Measurements from ENCODE around the gene ZNF823.
A peak's percentile ranks its signal among the peaks of the same experiment; 100 is the strongest.
"Not testable (repeated sequence)": the region's sequence is repeated elsewhere in the genome, so short reads cannot be mapped to it uniquely, and the experiment has no call there.

ZNF823 gene

DNA sequence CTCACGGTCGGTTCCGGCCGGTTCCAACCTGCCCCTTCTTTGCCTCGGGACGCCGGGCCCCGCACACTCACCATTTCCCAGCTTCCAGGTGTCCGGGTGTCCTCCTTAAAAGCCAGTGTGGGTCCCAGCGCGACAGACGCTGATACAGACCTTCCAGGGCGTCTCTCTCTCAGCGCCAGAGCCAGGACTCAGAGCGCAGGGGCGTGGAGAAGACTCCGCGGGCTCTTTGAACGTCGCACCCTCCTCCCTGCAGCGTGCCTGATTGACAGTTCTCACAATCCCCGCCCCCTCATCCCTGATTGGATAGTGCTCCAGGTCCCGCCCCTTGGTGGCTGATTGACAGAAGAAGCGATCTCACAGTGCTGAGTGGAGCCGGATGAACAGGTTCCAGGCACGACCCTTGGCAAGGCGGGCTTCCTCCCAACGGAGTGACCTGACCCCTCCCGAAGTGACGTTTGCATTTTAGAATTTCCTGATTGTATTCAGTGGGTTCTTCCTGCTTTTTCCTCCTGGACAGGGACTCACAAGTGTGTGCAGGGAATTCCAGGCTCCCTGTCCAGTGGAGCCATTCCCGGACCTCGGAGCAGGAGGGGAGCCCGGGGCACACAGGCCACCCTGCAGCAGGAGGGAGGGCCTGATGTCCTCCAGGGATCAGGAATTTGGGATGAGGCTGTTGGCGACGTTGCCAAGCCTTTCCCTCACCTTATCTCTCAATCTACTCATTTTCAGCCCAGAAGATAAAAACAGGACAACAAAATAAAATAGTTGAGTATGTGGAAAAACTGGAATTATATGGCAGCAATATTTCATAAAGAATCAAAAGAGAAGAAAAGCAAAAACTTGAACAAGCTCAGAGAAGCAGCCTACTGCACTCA, at the start of gene ZNF823:
ZNF823 (minus strand) TSS at position 201 of the 875 bp plus-strand sequence; CDS start at position 74, 127 bp downstream.
- DNase-seq = peak; percentile 98

DNA sequence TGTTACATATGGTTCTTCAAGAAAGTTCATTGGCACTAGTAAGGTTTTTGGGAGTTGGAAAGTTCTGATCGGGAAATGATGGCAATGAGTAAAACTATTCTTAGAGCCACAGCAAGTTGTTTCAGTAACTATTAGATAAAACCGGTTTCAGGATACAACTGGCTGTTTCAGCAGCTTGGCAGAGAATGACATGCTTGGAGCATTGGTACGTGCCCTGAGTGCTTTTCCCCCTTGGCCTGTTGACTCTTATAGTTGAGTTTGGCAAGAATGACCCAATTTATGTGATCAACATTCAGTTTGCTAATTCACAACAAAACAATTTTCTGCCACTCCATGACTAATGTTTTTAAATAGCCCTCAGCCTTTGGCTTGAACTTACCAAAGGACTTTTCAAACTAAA, 48.8 kb upstream of the ZNF823 start:
- DNase-seq = no peak

DNA sequence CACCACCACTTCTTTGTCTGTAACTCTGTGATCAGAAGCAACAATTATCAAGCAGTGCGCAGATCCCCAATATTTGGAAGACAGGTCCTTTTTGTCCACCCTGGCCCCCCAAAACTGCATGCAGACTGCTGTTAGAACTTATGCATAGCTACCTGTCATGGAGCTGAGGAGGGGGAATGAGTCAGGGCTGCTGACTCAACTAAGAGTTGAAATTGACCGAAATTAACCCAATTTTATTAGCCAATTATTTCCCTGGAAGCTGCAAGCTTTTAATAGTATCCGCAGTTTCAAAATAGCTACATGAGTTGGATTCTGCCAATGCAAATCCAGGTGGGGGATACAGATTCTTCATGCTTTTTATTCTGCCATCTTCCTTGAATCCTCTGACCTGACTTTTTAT, 45.6 kb upstream of the ZNF823 start:
- DNase-seq = no peak

DNA sequence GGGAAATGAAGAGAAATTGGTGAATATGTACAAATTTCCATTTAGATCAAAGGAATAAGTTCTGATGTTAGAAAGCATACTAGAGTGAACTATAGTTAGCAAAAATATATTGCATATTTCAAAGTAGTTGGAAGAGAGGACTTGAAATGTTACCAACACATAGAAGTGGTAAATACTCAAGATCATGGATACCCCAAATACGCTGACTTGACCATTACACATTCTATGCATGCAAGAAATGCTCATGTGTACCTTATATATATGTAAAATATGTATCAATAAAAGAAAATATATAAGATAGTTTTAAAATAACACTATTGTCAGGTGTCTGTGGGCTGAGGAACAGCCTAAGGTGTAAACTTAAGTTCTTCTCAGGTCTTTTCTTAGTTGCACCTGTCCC, 45.0 kb upstream of the ZNF823 start:
- no peak for DNase-seq

DNA sequence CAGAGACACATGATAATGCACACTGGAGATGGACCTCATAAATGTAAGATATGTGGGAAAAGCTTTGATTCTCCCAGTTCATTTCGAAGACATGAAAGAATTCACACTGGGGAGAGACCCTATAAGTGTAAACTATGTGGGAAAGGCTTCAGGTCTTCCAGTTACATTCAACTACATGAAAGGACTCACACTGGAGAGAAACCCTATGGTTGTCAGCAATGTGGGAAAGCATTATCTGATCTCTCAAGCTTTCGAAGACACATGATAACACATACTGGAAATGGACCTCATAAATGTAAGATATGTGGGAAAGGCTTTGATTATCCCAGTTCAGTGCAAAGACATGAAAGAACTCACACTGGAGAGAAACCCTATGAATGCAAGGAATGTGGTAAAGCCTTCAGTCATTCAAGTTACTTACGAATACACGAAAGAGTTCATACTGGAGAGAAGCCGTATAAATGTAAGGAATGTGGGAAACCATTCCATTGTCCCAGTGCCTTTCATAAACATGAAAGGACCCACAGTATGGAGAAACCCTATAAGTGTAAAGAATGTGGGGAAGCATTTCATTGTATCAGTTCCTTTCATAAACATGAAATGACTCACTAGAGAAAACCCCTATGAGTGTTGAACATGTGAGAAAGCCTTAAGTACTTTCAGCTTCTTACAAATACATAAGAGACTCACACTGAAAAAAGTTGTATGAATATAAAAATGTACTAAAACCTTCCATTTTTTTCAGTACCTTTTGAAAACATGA, 42.7 kb upstream of the ZNF823 start:
- DNase-seq = no peak

DNA sequence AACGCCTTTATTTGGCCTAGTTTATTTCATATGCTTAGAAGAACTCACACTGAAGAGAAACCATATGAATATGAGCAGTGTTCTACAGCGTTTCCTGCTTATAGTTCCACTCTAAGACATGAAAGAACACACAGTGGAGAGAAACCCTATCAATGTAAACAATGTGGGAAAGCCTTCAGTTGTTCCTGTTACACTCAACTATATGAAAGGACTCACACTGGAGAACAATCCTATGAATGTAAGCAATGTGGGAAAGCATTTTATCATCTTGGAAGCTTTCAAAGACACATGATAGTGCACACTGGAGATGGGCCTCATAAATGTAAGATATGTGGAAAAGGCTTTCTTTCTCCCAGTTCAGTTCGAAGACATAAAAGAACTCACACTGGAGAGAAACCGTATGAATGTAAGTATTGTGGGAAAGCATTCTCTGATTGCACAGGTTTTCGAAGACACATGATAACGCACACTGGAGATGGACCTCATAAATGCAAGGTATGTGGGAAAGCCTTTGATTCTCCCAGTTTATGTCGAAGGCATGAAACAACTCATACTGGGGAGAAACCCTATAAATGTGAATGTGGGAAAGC, 41.8 kb upstream of the ZNF823 start:
- DNase-seq = no peak

DNA sequence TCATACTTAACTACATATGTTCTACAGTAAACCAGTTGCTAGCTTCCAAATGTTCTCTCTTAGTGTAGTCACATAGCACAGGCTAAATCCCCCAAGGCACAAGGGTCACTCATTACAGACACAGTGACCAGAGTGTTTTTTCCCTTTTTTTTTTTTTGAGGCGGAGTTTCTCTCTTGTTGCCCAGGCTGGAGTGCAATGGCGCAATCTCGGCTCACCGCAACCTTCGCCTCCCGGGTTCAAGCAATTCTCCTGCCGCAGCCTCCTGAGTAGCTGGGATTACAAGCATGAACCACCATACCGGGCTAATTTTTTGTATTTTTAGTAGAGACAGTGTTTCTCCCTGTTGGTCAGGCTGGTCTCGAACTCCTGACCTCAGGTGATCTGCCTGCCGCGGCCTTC, 37.9 kb upstream of the ZNF823 start:
- not testable (repeated sequence) for DNase-seq

DNA sequence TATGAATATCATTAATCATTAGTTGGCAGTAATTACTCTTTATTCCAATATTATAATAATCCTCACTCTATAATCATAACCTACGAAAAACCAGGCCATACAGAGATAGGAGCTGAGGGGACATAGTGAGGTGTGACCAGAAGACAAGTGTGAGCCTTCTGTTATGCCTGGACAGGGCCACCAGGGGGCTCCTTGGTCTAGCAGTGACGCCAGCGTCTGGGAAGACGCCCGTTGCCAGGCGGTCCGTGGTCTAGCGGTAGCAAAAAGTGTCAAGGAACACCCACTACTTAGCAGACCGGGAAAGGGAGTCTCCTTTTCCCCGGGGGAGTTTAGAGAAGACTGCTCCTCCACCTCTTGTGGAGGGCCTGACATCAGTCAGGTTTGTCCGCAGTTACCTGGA, 32.8 kb upstream of the ZNF823 start:
- DNase-seq = not testable (repeated sequence)

DNA sequence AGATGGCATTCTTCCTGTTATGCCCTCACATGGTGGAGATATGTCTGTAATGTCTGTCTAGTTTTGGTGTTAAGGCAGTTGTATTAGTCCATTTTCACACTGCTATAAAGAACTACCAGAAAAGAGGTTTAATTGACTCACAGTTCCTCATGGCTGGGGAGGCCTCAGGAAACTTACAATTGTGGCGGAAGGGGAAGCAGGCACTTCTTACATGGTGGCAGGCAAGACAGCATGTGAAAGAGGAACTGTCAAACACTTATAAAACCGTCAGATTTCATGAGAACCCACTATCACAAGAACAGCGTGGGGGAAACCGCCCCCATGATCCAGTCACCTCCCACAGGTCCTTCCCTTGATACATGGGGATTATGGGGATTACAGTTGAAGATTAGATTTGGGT, 31.2 kb upstream of the ZNF823 start:
- no peak for DNase-seq

DNA sequence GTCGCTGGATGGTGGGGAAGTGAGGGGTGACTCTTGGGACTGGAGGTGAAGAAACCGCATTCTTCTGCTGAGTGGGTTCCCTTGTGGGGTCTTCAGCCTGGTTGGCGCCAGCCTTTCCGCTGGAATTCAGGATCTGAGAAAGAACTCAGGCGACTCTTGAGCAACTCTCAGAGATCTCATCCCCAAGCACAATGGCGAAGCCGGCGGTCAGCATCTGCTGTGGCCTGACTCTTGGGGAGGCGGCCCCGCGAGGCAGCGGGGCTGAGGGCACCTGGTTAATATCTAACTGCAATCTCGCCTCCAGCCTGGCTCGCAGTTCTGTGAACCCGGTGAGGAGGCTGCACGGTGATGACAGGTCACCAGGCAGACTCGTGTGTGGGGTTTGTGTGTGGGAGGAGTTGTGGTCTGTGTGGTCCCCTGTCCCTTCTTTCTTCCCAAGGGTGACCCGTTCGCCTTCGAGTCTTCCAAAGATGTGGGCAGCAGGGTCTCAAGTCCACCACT, 28.9 kb upstream of the ZNF823 start:
- no peak for DNase-seq

DNA sequence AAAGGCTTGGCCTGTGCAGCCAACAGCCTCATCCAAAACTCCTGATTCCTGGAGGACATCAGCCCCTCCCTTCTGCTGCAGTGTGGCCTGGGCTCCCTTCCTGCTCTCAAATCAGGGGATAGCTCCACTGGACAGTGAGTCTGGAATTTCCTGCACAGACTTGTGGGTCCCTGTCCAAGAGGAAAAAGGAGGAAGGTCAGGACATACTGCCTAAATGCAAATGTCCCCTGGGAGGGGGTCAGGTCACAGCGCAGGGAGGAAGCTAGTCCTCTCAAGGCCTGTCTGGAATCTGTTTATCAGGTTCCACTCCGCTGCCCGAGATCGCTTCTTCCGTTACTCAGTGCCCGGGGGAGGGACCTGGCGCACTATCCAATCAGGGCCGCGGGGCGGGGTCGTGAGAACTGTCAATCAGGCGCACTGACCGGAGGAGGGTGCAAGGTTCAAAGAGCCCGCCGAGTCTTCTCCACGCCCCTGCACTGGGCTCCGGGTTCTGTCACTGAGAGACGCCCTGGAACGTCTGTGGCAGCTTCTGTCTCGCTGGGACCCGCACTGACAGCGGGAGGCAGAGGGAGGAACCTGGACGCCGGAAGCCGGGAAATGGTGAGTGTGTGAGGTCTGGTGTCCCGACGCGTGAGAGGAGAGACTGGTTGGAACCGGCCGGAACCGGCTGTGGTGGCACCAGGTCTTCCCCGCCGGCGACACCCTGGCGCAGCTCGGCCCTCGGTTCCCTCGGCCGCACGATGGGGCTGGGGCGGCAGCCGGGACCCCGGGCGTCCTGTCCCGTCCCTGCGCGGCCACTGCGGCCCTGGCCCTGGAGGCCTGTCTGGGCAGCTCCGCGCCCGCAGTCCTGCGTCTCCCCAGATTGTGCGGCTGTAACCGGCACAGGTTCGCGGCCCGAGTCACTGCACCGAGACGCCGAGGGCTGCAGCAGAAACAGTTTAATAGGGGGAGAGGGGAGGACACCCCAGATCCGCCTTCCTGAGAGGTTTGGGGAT, 28.1 kb upstream of the ZNF823 start, which contains the start of gene ZNF441:
ZNF441 (plus strand) TSS at position 404 of the 995 bp plus-strand sequence; CDS start at position 598, 194 bp downstream.
- peak; percentile 66 for DNase-seq

DNA sequence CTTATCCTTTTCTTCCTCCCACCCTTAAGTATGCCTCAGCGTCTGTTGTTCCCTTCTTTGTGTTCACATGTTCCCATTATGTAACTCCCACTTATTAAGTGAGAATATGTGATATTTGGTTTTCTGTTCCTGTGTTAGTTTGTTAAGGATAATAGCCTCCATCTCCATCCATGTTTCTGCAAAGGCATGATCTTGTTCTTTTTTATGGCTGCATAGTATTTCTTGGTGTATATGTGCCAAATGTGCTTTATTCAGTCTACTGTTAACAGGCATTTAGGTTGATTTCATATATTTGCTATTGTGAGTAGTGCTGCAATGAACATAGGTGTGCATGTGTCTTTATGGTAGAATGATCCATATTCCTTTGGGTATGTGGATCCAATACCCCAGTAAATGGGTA, 24.9 kb upstream of the ZNF823 start:
- no peak for DNase-seq

DNA sequence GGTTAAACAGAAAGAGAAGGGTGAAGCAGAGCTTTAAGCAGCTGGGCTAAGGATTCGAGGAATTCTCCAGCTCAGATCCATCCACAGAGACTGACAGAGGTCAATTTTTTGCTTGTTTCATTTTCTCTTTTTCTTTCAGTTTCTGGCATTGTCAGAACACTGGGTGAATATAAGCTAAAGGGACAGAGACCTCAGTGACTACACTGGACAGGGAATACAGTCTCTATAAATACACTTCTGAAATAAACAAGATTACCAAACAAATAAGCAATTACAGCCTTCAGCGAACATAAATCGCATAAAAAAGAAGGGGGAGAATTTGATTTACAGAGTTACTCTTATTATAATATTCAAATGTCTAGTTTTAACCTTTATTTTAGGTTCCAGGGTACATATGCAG, 24.4 kb upstream of the ZNF823 start:
- no peak for DNase-seq

DNA sequence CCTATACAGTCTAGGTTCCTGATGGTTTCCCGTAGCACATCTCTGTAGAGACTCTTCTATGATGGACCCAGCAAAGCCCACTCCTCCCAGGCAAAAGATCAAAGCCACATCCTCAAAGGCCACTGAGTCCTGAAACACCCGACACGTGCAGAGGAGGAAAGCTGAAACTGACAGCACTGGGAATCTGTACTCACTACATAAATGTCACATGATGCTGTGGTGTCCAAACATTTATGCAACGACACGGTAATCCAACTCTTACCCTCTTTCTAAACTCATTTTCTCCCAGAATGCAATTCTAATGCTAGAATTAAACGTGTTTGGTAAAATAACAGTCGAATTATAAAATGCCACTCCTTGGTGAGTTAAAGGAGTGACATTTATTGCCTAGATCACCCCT, 21.1 kb upstream of the ZNF823 start:
- no peak for DNase-seq

DNA sequence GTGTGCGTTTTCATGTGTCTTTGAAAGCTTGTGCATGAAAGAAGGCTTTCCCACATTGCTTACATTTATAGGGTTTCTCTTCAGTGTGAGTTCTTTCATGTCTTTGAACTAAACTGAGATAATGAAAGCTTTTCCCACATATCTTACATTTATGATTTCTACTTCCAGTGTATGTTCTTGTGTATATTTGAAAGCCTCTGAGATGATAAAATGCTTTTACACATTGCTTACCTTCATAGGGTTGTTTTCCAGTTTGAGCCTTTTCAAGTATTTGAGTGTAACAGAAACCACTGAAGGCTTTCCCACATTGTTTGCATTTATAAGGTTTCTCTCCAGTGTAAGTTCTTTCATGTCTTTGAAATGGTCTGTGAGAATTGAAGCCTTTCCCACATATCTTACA, 18.2 kb upstream of the ZNF823 start:
- no peak for DNase-seq

DNA sequence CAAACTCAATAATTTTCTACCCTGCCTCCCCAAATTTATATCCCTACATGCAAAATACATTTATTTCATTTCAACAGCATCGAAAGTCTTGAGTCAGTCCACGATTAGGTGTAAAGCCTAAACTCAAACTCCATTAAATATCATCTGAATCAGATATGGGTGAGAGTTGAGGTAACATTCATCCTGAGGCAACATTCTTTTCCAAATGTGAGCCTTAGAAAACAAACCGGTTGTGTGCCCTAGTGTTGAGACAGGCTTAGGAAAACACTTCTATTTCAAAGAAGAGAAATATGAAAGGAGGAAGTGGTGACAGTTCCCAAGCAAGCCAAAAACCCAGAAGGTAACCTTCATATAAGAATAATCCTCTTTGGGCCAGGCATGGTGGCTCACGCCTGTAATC, 15.9 kb upstream of the ZNF823 start:
- DNase-seq = no peak

DNA sequence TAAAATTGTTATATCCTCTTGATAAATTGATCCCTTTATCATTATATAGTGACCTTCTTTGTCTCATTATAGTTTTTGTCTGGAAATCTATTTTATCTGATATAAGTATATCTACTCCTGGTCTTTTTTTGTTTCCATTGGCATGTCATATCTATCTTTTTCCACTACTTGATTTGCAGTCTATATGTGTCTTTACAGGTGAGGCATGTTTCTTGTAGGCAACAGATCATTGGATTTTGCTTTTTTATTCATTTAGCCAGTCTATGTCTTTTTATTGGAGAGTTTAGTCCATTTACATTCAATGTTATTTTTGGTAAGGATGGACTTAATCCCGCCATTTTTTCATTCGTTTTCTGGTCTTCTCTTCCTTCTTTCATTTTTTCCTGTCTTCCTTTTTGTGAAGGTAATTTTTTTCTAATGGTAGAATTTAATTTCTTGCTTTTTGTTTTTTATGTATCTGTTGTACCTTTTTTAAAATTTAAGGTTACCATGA, 13.5 kb upstream of the ZNF823 start:
- DNase-seq = no peak

DNA sequence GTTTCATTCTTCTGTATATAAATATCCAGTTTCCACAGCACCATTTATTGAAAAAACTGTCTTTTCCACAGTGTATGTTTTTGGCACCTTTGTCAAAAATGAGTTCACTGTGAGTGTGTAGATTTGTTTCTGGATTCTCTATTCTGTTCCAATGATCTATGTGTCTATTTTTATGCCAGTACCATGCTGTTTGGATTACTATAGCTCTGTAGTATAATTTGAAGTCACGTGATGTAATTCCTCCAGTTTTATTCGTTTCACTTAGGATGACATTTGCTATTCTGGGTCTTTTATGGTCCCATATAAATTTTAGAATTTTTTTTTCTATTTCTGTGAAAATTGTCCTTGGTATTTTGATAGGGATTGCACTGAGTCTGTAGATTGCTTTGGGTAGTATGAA, 11.0 kb upstream of the ZNF823 start:
- no peak for DNase-seq

DNA sequence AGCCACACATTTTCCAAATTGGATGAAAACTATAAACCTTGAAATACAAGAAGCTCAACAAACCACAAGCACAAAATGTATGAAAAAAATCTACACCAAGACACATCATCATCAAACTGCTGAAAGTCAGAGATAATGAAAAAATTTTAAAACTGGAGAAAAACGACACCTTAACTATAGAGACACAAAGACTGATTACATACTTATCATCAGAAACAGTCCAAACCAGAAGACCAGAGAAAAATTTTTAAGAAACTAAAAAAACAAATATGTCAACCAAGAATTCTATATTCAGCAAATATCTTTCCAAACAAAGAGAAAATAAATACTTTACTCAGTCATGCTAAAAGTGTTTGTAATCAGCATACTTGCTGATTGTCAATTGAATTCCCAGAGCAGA, 8.5 kb upstream of the ZNF823 start:
- DNase-seq = no peak

DNA sequence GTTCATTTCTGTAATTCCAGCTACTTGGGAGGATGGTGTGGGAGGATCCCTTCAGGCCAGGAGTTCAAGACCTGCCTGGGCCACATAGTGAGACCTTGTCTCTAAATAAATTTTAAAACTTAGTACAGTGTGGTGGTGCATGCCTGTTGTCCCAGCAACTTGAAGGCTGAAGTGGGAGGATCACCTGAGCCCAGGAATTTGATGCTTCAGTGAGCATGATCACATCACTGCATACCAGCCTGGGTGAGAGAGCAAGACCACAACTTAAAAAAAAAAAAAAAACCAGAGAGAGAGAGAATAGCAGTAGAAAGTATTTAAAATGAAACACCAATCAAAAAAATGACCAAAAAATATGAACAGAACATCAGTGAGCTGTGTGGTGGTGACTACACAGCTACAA, 7.1 kb upstream of the ZNF823 start:
- no peak for DNase-seq

DNA sequence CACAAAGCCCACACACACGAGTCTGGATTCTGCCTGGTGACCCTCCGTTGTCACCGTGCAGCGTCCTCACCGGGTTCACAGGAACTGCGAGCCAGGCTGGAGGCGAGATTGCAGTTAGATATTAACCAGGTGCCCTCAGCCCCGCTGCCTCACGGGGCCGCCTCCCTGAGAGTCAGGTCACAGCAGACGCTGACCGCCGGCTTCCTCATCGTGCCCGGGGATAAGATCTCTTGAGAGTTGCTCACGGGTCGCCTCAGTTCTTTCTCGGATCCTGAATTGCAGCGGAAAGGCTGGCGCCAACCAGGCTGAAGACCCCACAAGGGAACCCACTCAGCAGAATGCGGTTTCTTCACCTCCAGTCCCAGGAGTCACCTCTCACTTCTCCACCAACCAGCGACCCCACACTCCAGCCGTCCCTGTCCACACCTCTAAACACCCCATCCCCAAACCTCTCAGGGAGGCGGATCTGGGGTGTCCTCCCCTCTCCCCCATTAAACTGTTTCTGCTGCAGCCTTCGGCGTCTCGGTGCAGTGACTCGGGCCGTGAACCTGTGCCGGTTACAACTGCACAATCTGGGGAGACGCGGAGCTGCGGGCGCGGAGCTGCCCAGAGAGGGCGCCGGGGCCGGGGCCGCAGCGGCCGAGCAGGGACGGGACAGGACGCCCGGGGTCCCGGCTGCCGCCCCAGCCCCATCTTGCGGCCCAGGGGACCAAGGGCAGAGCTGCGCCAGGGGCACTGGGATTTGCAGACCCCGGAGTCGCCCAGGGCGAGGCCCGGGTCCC, 591 bp downstream of the ZNF823 start:
- DNase-seq = no peak

All from NCI-H1436 (cell line).